H9 (cell line): ENCODE measurements around the gene MARK2. TPM values are rescaled to one million over a fixed set of nuclear protein-coding genes. Genes with fewer than 3 reads are reported as not detected.

Experiments
- DNase-seq: peaks from one replicate; pipeline ENCODE4 v3.0.0-alpha.2; 2017
- H2AFZ ChIP-seq: one replicate; pipeline ENCODE4 v1.6.1; 2013; ENCODE audit warnings: mild to moderate bottlenecking, low read length, control low read depth, moderate library complexity
- H2AK5ac ChIP-seq: 2 replicates; pipeline ENCODE4 v1.6.1; 2013; ENCODE audit warnings: low read length, control low read depth, mixed read lengths; ENCODE audit not compliant: insufficient read length
- H2BK120ac ChIP-seq: one replicate; pipeline ENCODE4 v1.6.1; 2013; ENCODE audit warnings: low read depth, mild to moderate bottlenecking, low read length, control low read depth, inconsistent platforms; ENCODE audit not compliant: poor library complexity, severe bottlenecking
- H2BK12ac ChIP-seq: 2 replicates; pipeline ENCODE4 v1.6.1; 2013; ENCODE audit warnings: low read length, control low read depth, mixed read lengths, low read depth; ENCODE audit not compliant: insufficient read length
- H2BK15ac ChIP-seq: 2 replicates; pipeline ENCODE4 v1.6.1; 2013; ENCODE audit warnings: low read depth, low read length, control low read depth
- H2BK20ac ChIP-seq: one replicate; pipeline ENCODE4 v1.6.1; 2013; ENCODE audit warnings: low read depth, mild to moderate bottlenecking, low read length, control low read depth, inconsistent platforms; ENCODE audit not compliant: poor library complexity, severe bottlenecking
- H2BK5ac ChIP-seq: 2 replicates; pipeline ENCODE4 v1.6.1; 2013; ENCODE audit warnings: low read length, control low read depth, mixed read lengths; ENCODE audit not compliant: insufficient read length
- H3K14ac ChIP-seq: 2 replicates; pipeline ENCODE4 v1.6.1; 2013; ENCODE audit warnings: low read length, control low read depth; ENCODE audit not compliant: insufficient read depth
- H3K18ac ChIP-seq: 2 replicates; pipeline ENCODE4 v1.6.1; 2013; ENCODE audit warnings: low read depth, mild to moderate bottlenecking, mixed read lengths, low read length, control low read depth; ENCODE audit not compliant: insufficient read length
- H3K23ac ChIP-seq: 2 replicates; pipeline ENCODE4 v1.6.1; 2013; ENCODE audit warnings: low read length, control low read depth, mixed read lengths, low read depth; ENCODE audit not compliant: insufficient read length
- H3K23me2 ChIP-seq: 2 replicates; pipeline ENCODE4 v1.6.1; 2013; ENCODE audit warnings: low read depth, mild to moderate bottlenecking, mixed read lengths, low read length, control low read depth; ENCODE audit not compliant: insufficient read length, poor library complexity, severe bottlenecking
- H3K27ac ChIP-seq: 2 replicates; pipeline ENCODE4 v1.5.1; 2013; ENCODE audit warnings: low read length, control low read depth, mixed read lengths, low read depth; ENCODE audit not compliant: insufficient read length
- H3K27me3 ChIP-seq: 2 replicates; pipeline ENCODE4 v1.6.1; 2013; ENCODE audit warnings: low read length, control low read depth, inconsistent platforms; ENCODE audit not compliant: insufficient read depth
- H3K4ac ChIP-seq: 2 replicates; pipeline ENCODE4 v1.6.1; 2013; ENCODE audit warnings: low read depth, mild to moderate bottlenecking, control low read depth, inconsistent platforms, low read length, moderate library complexity
- H3K4me1 ChIP-seq: 2 replicates; pipeline ENCODE4 v1.6.1; 2013; ENCODE audit warnings: low read length, control low read depth, inconsistent platforms; ENCODE audit not compliant: insufficient read depth
- H3K4me2 ChIP-seq: 2 replicates; pipeline ENCODE4 v1.6.1; 2013; ENCODE audit warnings: low read length, control low read depth, mixed read lengths; ENCODE audit not compliant: insufficient read length, insufficient read depth
- H3K56ac ChIP-seq: 2 replicates; pipeline ENCODE4 v1.6.1; 2013; ENCODE audit warnings: low read depth, mild to moderate bottlenecking, mixed read lengths, low read length, control low read depth; ENCODE audit not compliant: insufficient read length
- H3K79me1 ChIP-seq: 2 replicates; pipeline ENCODE4 v1.6.1; 2013; ENCODE audit warnings: low read depth, mild to moderate bottlenecking, moderate library complexity, low read length, control low read depth, inconsistent platforms; ENCODE audit not compliant: insufficient read depth, poor library complexity, severe bottlenecking
- H3K79me2 ChIP-seq: 2 replicates; pipeline ENCODE4 v1.6.1; 2013; ENCODE audit warnings: low read length, control low read depth, inconsistent platforms; ENCODE audit not compliant: insufficient read depth
- H3K9ac ChIP-seq: 2 replicates; pipeline ENCODE4 v1.6.1; 2013; ENCODE audit warnings: low read length, control low read depth, mixed read lengths; ENCODE audit not compliant: insufficient read length; ENCODE audit errors: extremely low read depth
- H3K9me3 ChIP-seq: one replicate; pipeline ENCODE4 v1.6.1; 2013; ENCODE audit warnings: low read depth, low read length, inconsistent platforms; ENCODE audit not compliant: control insufficient read depth
- H3T11ph ChIP-seq: one replicate; pipeline ENCODE4 v1.6.1; 2013; ENCODE audit warnings: mild to moderate bottlenecking, low read length, control low read depth, inconsistent platforms
- H4K20me1 ChIP-seq: one replicate; pipeline ENCODE4 v1.6.1; 2013; ENCODE audit not compliant: control insufficient read depth, insufficient read length, insufficient read depth
- H4K5ac ChIP-seq: 2 replicates; pipeline ENCODE4 v1.6.1; 2013; ENCODE audit warnings: low read depth, mild to moderate bottlenecking, mixed read lengths, low read length, control low read depth; ENCODE audit not compliant: insufficient read length
- H4K8ac ChIP-seq: replicated peaks from 2 replicates; pipeline ENCODE4 v1.6.1; 2013; ENCODE audit warnings: low read length, control low read depth, mixed read lengths, low read depth; ENCODE audit not compliant: insufficient read length
- H4K91ac ChIP-seq: 2 replicates; pipeline ENCODE4 v1.6.1; 2013; ENCODE audit warnings: low read depth, mild to moderate bottlenecking, moderate library complexity, mixed read lengths, low read length, control low read depth; ENCODE audit not compliant: insufficient read length
- H3K27ac Mint-ChIP-seq, 3 experiments: 2 replicates in 2 of 3; 3 replicates in 1 of 3; pipeline ENCODE4 v1.8.0; 2020 to 2021; ENCODE audit warnings: mixed read lengths in 3 of 3, mild to moderate bottlenecking in 1 of 3, moderate library complexity in 1 of 3
- H3K27me3 Mint-ChIP-seq: 2 replicates; pipeline ENCODE4 v1.8.0; 2021; ENCODE audit warnings: low read depth, mild to moderate bottlenecking, moderate library complexity, mixed read lengths
- H3K36me3 Mint-ChIP-seq, 3 experiments: 2 replicates in 2 of 3; 3 replicates in 1 of 3; pipeline ENCODE4 v1.8.0; 2020 to 2021; ENCODE audit warnings: low read depth in 3 of 3, mixed read lengths in 3 of 3; ENCODE audit not compliant: insufficient read depth in 1 of 3
- H3K4me1 Mint-ChIP-seq, 2 experiments: 2 replicates each; pipeline ENCODE4 v1.8.0; 2020; ENCODE audit warnings: mixed read lengths in 2 of 2
- H3K4me3 Mint-ChIP-seq, 2 experiments: 2 replicates in 1 of 2; 3 replicates in 1 of 2; pipeline ENCODE4 v1.8.0; 2020 to 2021; ENCODE audit warnings: mild to moderate bottlenecking in 2 of 2, mixed read lengths in 2 of 2, moderate library complexity in 1 of 2
- H3K9me3 Mint-ChIP-seq, 2 experiments: 2 replicates in 1 of 2; 3 replicates in 1 of 2; pipeline ENCODE4 v1.8.0; 2020; ENCODE audit warnings: mild to moderate bottlenecking in 2 of 2, mixed read lengths in 2 of 2, moderate library complexity in 1 of 2
- whole genome bisulfite sequencing: extraction: QIAGEN DNeasy Blood & Tissue Kit; methylation state at CpG from one replicate; pipeline ENCODE4 v1.1.7; 2013; ENCODE audit warnings: missing lambda C conversion rate, low lambda C conversion rate, mixed read lengths; ENCODE audit not compliant: insufficient read length; ENCODE audit errors: extremely low coverage; 5-methylcytosine and 5-hydroxymethylcytosine counted together
- total RNA-seq: library from RNA; stranded (reverse); gene quantifications from 2 replicates; pipeline ENCODE4 v1.2.1, GENCODE V29; 2021
- TF ChIP-seq, protein P1 (sequence below): fragments of 200-600 bp; sonication (generic); conservative IDR thresholded peaks from 3 replicates; pipeline ENCODE4 v1.8.0; 2021; ENCODE audit warnings: antibody characterized with exemption, mild to moderate bottlenecking

Gene MARK2
- total RNA-seq, 1 experiment from 2014 or later: 45.7 TPM

DNA sequence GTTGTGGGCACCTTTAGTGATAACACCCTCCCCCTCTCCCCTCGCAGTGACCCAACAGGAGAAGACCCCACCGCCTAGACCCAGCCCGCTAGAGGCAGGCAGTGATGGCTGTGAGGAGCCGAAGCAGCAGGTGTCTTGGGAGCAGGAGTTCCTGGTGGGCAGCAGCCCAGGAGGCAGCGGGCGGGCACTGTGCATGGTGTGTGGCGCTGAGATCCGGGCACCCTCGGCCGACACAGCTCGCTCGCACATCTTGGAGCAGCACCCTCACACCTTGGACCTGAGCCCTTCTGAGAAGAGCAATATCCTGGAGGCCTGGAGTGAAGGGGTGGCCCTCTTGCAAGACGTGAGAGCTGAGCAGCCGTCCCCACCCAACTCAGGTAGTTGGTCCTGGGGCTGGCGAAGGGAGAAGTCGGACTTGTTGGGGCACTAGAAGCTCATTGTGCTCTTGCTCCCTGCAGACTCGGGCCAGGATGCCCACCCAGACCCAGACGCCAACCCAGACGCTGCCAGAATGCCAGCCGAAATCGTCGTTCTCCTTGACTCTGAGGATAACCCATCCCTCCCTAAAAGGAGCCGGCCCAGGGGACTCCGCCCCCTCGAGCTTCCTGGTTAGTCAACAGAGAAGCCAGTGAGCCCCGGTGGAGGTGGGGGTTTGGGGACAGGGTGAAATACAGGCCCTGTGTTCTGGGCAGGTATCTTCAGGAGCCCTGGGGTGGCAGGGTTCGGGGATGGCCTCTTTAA lies 21.0 kb upstream of the MARK2 start:
- Histone ChIP-seq H4K20me1 (peaks cover 3% of the 10 kb centered on the region), H4K5ac (no peak overlapping the region), H3T11ph (no peak overlapping the region), H2BK120ac (no peak overlapping the region), H3K79me1 (peaks cover 11% of the 10 kb centered on the region), H3K23me2 (peaks cover 4% of the 10 kb centered on the region), H3K4me2 (no peak overlapping the region), H2BK20ac (no peak overlapping the region), H3K56ac (no peak overlapping the region), H2BK5ac (no peak overlapping the region), H3K79me2 (peaks cover 20% of the 10 kb centered on the region), H3K9me3 (no peaks in the 10 kb centered on the region), H2BK12ac (no peak overlapping the region), H4K91ac (no peak overlapping the region), H2BK15ac (no peak overlapping the region), H3K14ac (no peak overlapping the region), H3K4me1 (peaks cover 3% of the 10 kb centered on the region; the same call in 1 of the 2 replicates), H3K27me3 (no peaks in the 10 kb centered on the region), H3K27ac (no peak overlapping the region), H4K8ac (no peak overlapping the region), H3K9ac (no peak overlapping the region), H3K23ac (no peak overlapping the region), H3K4ac (no peak overlapping the region), H3K18ac (no peak overlapping the region), H2AK5ac (no peak overlapping the region), H2AFZ (no peak overlapping the region)
- H3K27ac Mint-ChIP-seq: peak overlapping the region in 1 of 3 experiments; percentile 75; a peak in 2 of 7 replicates
- H3K9me3 Mint-ChIP-seq: no peaks in the 10 kb centered on the region
- no peak for DNase-seq
- H3K27me3 Mint-ChIP-seq: no peaks in the 10 kb centered on the region
- TF ChIP-seq, protein P1, sequence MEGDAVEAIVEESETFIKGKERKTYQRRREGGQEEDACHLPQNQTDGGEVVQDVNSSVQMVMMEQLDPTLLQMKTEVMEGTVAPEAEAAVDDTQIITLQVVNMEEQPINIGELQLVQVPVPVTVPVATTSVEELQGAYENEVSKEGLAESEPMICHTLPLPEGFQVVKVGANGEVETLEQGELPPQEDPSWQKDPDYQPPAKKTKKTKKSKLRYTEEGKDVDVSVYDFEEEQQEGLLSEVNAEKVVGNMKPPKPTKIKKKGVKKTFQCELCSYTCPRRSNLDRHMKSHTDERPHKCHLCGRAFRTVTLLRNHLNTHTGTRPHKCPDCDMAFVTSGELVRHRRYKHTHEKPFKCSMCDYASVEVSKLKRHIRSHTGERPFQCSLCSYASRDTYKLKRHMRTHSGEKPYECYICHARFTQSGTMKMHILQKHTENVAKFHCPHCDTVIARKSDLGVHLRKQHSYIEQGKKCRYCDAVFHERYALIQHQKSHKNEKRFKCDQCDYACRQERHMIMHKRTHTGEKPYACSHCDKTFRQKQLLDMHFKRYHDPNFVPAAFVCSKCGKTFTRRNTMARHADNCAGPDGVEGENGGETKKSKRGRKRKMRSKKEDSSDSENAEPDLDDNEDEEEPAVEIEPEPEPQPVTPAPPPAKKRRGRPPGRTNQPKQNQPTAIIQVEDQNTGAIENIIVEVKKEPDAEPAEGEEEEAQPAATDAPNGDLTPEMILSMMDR: no peak
- no peak overlapping the region for H3K4me3 Mint-ChIP-seq
- peaks cover 17 to 21% of the 10 kb centered on the region in 2 experiments for H3K4me1 Mint-ChIP-seq
- WGBS: no CpG with 5 or more reads among the region's 27 CpGs
- H3K36me3 Mint-ChIP-seq: peaks cover 50 to 82% (median 77%) of the 10 kb centered on the region in 3 experiments
